HL-60/S4 treated with phorbol 12-myristate 13-acetate at 8.2 ng/mL for 4 days and 3 days (cell line): ENCODE results near the gene TTC19.
"Not testable (repeated sequence)": the region's sequence is repeated elsewhere in the genome, so short reads cannot be mapped to it uniquely, and the experiment has no call there.

Source experiments
- in situ Hi-C: fragments of 300-500 bp; cut with MboI; formaldehyde crosslinking; loops from 2 replicates; pipeline ENCODE4 v1.15.0; 2022; ENCODE audit warnings: low sequenced_read_pairs

The TTC19 gene

DNA sequence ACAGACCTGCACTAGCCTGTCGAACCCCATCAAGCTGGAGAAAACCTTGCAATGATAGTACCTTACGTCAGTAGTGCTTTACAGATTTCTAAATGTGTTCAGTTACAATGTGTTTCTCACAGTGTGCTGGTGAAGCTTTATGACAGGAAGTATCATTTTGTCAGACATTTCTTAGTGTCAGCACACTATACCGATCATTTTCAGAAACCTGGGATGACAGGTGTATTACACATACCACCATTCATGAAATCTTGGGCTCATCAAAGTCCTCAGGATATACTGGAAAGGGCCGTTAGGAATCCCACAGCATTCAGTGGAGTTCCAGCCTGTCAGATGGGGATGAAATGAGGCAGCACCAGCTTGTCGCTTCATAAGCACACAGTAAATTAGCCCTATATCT lies 27.3 kb downstream of the TTC19 start:
- in situ Hi-C loops = no loop called here

DNA sequence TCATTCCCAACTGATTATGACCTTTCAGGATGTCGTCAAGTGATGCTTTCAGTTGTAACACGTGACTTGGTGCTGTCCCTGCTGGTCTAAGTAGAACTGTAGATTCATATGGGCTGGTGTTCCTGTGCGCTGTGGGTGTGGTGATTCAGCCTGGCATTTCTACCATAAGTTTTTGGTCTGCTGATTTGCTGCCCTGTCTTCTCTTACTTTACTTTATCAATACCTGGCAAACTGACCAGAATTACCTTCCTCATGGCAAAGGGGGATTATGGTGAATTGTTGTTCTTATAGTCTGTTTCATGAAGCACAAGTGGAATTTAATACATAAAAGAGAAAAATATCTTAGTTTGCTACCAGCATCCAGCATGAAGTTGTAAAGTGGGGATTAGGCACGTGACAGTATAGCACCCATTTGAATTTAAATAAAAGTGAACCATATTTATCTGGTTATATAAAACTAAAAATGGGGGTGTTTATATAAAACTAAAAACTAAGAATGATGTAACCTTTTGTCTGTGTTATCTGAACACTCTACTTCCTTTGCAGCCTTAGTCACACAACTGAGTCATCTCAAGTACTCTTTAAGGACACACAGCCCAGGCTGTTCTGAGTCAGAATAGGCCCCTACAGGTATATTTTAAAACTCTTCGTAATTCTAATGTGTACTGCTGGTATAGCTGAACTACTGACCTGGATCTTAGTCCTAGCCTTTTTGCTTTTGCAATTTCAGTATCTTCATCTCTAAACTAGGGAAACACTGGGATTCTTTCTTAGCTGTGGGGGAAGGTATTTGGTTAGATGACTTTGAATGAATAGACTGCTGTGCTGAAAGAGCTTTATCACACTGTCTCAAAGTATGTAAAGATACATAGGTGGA lies 28.3 kb downstream of the TTC19 start:
- in situ Hi-C loops = no loop called here

DNA sequence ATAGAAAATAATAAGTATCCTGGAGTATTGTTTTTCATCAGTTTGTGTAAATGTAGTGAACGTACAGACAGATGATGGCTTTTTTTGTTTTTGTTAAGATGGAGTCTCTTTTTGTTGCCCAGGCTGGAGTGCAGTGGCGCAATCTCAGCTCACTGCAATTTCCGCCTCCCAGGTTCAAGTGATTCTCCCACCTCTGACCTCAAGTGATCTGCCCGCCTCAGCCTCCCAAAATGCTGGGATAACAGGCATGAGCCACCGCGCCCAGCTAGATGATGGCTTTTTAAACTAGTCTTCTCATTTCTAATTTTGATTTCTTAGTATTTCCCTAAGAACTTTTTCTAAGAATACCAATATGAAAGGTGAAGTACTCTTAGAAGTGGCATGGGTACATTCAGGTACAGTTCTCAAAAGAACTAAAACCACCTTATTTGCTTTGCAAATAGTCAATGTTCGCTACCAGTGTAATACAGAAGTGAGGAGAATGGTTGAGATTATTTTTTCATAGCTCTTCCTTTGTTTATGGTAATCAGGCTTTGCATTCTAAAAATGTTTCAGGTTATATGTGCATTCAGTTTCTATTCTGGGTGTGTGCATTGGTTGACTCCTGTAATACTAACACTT lies 34.2 kb downstream of the TTC19 start:
- in situ Hi-C loops = no loop called here

DNA sequence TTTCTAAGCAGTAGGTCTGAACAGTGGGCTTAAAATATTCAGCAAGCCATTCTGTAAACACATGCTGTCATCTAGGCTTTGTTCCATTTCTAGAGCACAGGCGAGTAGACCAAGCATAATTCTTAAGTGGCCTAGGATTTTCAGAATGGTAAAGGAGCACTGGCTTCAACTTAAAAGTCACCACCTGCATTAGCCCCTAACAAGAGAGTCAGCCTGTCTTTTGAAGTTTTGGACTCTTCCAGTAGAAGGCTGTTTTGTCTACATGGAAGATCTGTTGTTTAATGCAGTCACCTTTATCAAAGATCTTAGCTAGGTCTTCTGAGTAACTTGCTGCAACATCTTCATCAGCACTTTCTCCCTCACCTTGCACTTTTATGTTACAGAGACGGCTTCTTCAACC lies 36.6 kb downstream of the TTC19 start:
- in situ Hi-C loops = no loop called here

DNA sequence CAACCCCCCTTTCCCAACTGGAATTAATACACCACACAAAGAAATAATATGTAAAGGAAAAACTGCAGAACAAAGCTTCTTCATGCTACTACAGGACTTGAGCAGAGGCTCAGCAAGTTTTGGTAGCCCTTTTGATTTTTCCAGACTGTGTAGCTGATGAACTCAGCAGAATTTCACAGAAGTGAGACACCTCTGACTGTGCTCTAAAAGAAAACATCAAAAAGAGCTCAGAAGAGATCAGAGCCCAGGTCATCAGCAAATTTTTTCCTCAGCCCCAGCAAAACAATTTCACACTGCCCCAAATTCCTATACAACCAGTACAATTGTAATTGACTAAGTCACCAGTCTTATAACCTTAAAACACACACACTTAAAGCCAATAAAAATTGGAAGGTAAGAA lies 38.0 kb downstream of the TTC19 start:
- in situ Hi-C loops = no loop called here

DNA sequence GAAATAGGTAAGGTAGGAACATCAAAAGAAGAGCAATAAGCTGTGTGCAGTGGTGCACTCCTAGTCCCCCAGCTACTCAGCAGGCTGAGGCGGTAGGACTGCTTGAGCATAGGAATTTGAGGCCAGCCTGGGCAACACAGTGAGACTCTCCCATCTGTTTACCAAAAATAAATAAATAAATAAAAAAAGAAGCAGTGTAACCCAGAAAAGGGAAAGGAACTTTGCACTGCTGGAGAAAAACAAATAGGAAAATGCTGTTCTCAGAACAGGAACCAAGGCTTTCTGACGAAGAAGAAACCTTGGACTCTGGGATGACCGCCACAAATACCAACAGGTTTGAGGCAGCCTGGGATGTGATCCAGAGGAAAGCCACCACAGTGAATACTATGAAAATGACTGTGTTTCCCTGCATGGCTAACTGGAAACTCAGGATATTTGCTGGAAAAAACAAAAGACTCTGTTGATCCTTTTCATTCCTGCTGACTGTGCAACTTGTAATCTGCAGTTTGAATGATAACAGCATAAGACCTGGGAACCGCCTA lies 41.2 kb downstream of the TTC19 start:
- in situ Hi-C loops = no loop called here

DNA sequence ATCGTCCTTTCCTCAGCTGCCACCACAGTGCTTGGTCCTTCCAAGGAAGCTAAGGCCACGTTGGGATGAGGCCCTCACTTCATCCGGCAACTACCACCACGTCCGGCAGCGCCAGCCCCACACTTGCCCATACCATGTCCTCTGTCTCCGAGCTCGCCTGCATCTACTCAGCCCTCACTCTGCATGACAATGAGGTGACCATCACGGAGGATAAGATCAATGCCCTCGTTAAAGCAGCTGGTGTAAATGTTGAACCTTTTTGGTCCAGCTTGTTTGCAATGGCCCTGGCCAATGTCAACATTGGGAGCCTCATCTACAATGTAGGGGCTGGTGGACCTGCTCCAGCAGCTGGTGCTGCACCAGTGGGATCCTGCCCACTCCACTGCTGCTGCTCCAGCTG lies 44.9 kb downstream of the TTC19 start:
- in situ Hi-C loops = no loop called here

DNA sequence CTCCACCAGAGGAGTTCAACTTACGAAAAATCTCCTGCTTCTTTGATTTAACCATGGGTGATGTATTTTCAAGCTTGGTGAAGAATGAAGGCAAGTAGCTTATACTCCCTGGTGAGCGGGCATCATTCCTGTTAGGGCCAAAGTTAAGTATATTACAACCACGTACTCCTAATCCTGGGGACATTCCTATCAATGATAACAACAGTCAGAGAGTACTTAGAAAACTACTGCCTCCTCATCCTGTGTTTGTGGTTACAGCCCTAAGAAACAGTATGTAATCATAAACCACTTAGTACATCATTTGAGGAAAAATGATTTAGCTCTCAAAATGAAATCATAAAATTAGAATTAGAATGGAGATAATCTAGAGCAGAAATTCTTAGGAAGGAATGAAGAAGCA lies 47.3 kb downstream of the TTC19 start:
- in situ Hi-C loops = no loop called here

DNA sequence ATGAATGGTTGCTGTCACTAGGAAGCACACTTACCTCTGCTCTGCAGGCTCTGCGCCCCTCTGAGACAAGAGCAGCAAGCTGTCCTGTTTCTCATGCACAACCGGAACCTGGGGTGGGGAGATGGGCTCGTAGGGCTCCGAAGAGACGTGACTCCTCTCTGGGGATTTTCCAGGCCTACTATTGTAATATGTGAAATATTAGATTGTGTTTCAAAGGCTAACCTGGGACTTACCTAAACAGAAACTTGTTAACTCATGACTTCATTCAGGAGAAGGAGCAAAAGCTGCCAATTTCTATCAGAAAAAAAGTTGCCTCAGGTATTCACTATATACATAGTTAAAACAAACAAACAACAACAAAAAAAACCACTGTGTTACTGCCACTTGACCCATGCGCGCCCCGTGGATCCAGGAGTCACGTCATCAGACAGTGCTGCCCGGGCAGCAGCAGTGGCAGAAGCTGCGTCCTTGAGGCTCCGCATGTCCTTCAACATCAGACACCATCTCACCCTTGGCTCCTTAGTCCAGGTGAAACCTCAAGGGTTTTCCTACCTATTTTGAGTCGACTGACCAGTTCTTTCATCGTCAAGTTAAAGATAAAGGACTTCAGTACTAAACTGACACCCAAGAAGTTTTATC lies 49.3 kb downstream of the TTC19 start:
- in situ Hi-C loops = no loop called here

DNA sequence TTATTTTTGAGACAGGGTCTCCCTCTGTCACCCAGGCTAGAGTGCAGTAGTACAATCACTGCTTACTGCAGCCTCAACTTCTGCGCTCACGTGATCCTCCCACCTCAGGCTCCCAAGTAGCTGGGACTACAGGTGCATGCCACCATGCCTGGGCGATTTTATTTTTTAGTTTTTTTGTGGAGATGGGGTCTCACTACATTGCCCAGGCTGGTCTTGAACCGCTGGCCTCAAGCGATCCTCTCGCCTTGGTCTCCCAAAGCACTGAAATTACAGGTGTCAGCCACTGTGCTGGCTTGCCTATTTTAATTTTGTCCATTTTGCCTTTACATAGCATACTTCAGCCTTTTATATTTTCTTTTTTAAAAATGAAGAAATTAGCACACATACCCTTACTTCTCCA lies 51.2 kb downstream of the TTC19 start:
- in situ Hi-C loops = no loop called here

DNA sequence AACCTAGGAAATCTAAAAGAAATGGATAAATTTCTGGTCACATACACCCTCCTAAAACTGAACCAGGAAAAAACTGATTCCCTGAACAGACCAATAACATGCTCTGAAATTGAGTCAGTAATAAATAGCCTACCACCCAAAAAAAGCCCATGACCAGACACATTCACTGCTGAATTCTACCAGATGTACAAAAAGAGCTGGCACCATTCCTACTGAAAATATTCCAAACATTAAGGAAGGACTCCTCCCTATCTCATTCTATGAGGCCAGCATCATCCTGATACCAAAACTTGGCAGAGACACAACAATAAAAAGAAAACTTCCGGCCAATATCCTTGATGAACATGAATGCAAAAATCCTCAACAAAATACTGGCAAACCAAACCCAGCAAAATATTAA lies 52.9 kb downstream of the TTC19 start:
- in situ Hi-C loops = no loop called here

DNA sequence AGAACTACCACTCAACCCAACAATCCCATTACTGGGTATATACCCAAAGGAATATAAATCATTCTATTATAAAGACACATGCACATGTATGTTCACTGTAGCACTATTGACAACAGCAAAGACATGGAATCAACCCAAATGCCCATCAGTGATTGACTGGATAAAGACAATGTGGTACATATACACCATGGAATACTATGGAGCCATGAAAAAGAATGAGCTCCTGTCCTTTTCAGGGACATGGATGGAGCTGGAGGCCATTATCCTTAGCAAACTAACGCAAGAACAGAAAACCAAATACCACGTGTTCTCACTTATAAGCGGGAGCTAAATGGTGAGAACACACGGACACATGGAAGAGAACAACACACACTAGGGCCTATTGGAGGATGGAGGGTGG lies 55.5 kb downstream of the TTC19 start:
- in situ Hi-C loops = not testable (repeated sequence)

DNA sequence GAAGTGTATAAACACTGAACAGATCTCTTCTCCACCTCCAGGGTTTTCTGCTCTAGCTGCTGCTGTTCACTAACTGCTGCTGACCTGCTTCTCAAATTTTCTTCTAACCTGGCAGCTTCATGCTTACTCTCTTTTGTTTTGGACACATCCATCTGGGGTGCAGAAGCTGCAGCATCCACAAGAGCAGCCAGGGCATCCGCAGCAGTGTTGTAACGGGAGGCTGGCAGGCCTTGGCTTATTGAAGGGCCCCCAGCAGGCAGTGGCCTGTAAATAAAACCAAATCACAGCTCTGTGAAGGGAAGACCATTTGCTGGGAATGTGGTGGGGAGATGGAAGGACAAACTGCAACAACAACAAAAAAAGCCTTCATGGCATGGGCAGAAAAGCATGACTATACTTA lies 62.0 kb downstream of the TTC19 start:
- in situ Hi-C loops = no loop called here

DNA sequence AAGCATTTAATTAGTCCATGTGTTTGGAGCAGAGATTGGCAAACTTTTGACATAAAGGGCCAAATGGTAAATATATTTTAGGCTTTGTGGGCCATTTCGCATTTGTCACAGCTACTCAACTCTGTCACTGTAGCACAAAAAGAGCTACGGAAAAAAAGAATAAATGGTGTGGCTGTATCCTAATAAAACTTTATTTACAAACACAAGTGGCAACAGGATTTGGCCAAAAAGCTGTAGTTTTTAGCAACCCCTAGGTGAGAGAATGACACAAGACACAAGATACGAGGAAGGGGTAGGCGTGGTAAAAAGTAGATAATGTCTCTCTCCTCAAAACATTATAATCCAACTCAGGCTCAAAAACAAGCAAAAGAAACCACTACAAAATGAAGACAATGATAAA lies 66.5 kb downstream of the TTC19 start:
- in situ Hi-C loops = no loop called here

DNA sequence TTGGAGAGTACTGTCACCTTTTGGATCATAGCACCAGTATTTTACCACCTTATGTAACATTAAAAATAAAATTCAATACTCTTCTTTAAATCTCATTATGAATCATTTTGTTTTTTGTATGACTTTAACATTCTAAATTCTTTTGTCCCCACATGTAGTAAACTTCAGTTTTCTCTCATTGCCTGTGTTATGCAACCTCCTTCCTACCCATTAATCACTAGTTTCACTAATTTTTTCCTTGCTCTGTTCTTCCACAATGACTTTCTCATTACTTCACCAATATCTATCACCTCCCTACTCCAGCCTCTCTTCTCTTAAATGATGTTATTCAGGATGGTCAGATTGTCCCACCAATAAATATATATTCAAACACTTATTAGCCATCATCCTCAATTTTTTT lies 68.7 kb downstream of the TTC19 start:
- in situ Hi-C loops = no loop called here

DNA sequence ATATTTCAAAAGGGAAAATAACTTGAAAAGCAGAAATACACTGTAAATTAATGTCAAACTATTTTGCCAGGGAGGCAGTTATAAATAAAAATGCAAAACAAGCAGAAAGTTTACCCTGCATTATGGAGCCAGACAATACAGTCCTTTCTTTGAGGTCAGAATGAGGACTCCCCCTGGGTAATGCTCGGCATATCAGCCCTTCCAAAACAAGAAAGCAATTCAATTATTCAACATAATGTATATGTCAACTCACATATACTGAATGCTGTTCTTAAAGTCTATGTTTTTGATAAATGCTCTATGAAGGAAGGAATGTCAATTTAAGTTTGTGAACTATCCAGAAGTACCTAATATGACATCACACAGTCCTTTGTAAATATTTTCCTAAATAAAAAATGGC lies 72.4 kb downstream of the TTC19 start:
- in situ Hi-C loops = no loop called here

DNA sequence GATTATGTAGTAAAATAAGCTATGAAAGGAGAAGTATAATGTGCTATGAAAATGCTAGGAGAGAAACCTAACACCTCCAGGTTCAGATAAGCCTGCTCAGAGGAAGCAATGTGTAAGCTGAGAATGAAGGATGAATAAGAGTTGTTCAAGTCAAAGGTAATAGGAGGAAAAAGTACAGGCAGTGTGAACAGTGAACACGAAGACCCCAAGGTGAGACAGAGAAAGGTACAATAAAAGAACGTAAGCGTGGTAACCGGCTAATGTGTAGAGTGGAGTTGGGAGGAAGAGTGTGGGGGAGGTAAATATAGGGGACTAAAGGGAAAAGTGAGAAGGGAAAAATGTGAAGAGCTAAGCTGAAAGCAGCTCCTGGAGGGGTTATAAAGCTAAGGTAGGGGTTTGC lies 74.2 kb downstream of the TTC19 start:
- in situ Hi-C loops = no loop called here

DNA sequence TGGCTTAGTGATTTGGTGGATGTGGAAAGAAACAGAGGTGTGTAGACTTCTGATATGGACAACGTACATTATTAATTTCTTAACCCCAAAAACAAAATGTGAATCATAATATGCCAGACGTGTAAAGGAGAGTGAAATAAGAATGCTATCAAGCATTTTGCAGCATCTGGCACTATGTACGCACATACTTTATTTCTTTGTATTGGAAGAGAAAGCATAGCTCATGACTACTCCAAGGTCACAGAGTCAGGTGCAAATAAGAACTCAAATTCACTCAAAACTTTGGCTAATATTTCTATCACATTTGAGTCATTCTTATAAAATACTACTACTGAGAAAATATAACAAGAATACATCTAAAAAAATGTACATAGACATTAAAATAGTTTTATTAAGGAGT lies 74.8 kb downstream of the TTC19 start:
- in situ Hi-C loops = no loop called here

DNA sequence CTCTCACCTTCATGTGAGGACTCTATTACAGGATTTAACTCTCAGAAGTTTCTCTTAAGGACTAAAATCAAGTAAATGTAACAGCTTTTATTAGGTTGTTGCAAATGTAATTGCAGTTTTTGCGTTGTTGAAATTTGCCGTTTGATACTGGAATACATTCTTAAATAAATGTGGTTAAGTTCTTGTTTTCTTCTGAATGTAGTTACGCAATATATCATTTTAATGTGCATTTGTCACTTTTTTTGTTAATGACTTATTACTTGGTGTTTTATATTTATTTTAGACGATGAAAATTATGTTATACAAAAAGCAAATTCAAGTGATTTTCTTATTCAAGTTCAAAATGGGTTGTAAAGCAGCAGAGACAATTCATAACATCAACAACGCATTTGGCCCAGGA lies 76.3 kb downstream of the TTC19 start:
- in situ Hi-C loops = no loop called here
